IMR-90 (cell line): Measurements from ENCODE around the gene HOXD13. TPM values are rescaled to one million over a fixed set of nuclear protein-coding genes. Genes with fewer than 3 reads are reported as not detected.

Experiments
- ATAC-seq: fragments of 200-7000 bp; cut with Tn5 transposase; 2 replicates; pipeline ENCODE4 v1.9.1; 2020; ENCODE audit warnings: low read depth, mild to moderate bottlenecking, moderate library complexity
- BruUV-seq: library from RNA; stranded (reverse); fragments of 400-500 nt; replicated peaks from 2 replicates; lab custom pipeline; 2021; lab: Mats Ljungman, UMichigan
- CTCF ChIA-PET: fragments of 300-600 bp; formaldehyde crosslinking; extraction: SDS; loops from one replicate; lab custom pipeline; 2021; ENCODE audit warnings: antibody characterized with exemption; lab: Yijun Ruan, JAX
- POLR2A ChIA-PET: fragments of 300-600 bp; sonication (Branson Sonifier 250); formaldehyde crosslinking; loops from one replicate; lab custom pipeline; 2022; ENCODE audit warnings: antibody characterized with exemption; ENCODE audit not compliant: unreplicated experiment; lab: Charles Lee
- DNase-seq: peaks from one replicate; pipeline ENCODE4 v3.0.0; 2013
- H2AFZ ChIP-seq: replicated peaks from 2 replicates; pipeline ENCODE3; 2013; ENCODE audit warnings: low read length, mild to moderate bottlenecking; ENCODE audit not compliant: poor library complexity
- H2AK5ac ChIP-seq: 2 replicates; pipeline ENCODE4 v1.6.1; 2013; ENCODE audit warnings: low read depth, low read length, inconsistent platforms
- H2AK9ac ChIP-seq: replicated peaks from 2 replicates; pipeline ENCODE3; 2013; ENCODE audit warnings: mild to moderate bottlenecking, low read depth, low read length, moderate library complexity; ENCODE audit not compliant: poor library complexity
- H2BK120ac ChIP-seq: 2 replicates; pipeline ENCODE4 v1.6.1; 2013; ENCODE audit warnings: low read depth, low read length, inconsistent platforms
- H2BK15ac ChIP-seq: 3 replicates; pipeline ENCODE4 v1.6.1; 2013; ENCODE audit warnings: low read depth, low read length, inconsistent platforms
- H2BK20ac ChIP-seq: 2 replicates; pipeline ENCODE4 v1.6.1; 2013; ENCODE audit warnings: low read depth, mild to moderate bottlenecking, inconsistent platforms, low read length, moderate library complexity
- H2BK5ac ChIP-seq: 2 replicates; pipeline ENCODE4 v1.6.1; 2013; ENCODE audit warnings: mild to moderate bottlenecking, low read depth, low read length, inconsistent platforms; ENCODE audit not compliant: poor library complexity, severe bottlenecking
- H3K14ac ChIP-seq: replicated peaks from 2 replicates; pipeline ENCODE4 v1.6.1; 2013; ENCODE audit warnings: low read depth, low read length, inconsistent platforms
- H3K18ac ChIP-seq: 2 replicates; pipeline ENCODE4 v1.6.1; 2013; ENCODE audit warnings: low read depth, low read length, control low read depth
- H3K23ac ChIP-seq: 2 replicates; pipeline ENCODE4 v1.6.1; 2013; ENCODE audit warnings: low read depth, low read length, inconsistent platforms
- H3K27ac ChIP-seq: 2 replicates; pipeline ENCODE4 v1.5.1; 2013; ENCODE audit warnings: mild to moderate bottlenecking, control low read depth, low read length; ENCODE audit not compliant: insufficient read depth
- H3K27me3 ChIP-seq: 2 replicates; pipeline ENCODE4 v1.6.1; 2013; ENCODE audit warnings: low read length; ENCODE audit not compliant: control insufficient read depth, insufficient read depth
- H3K36me3 ChIP-seq: 2 replicates; pipeline ENCODE4 v1.6.1; 2013; ENCODE audit warnings: low read length, mixed read lengths; ENCODE audit not compliant: control insufficient read depth, insufficient read depth
- H3K4ac ChIP-seq: 2 replicates; pipeline ENCODE4 v1.6.1; 2013; ENCODE audit warnings: low read depth, low read length, inconsistent platforms
- H3K4me1 ChIP-seq: 2 replicates; pipeline ENCODE4 v1.6.1; 2013; ENCODE audit warnings: low read length, mixed read lengths; ENCODE audit not compliant: control insufficient read depth, insufficient read depth
- H3K4me2 ChIP-seq: 2 replicates; pipeline ENCODE4 v1.6.1; 2013; ENCODE audit warnings: low read depth, mild to moderate bottlenecking, control low read depth, low read length, moderate library complexity
- H3K4me3 ChIP-seq: 2 replicates; pipeline ENCODE4 v1.5.1; 2013; ENCODE audit warnings: low read depth, mild to moderate bottlenecking, control low read depth, low read length, moderate library complexity; ENCODE audit not compliant: insufficient read depth
- H3K56ac ChIP-seq: 2 replicates; pipeline ENCODE4 v1.6.1; 2013; ENCODE audit warnings: low read length, inconsistent platforms; ENCODE audit not compliant: insufficient read depth; ENCODE audit errors: extremely low read depth
- H3K79me1 ChIP-seq, 2 experiments: 2 replicates each; pipeline ENCODE4 v1.6.1; 2013; ENCODE audit warnings: low read length in 2 of 2, inconsistent platforms in 1 of 2, low read depth in 1 of 2
- H3K9ac ChIP-seq: 2 replicates; pipeline ENCODE4 v1.6.1; 2013; ENCODE audit warnings: low read depth, low read length, control low read depth
- H3K9me1 ChIP-seq: 2 replicates; pipeline ENCODE4 v1.6.1; 2013; ENCODE audit warnings: low read length, inconsistent platforms; ENCODE audit not compliant: insufficient read depth
- H3K9me3 ChIP-seq: 2 replicates; pipeline ENCODE4 v1.6.1; 2013; ENCODE audit warnings: low read length; ENCODE audit not compliant: control insufficient read depth, insufficient read depth
- H4K20me1 ChIP-seq: 2 replicates; pipeline ENCODE4 v1.6.1; 2013; ENCODE audit warnings: low read length, inconsistent platforms; ENCODE audit not compliant: insufficient read depth
- H4K5ac ChIP-seq: 2 replicates; pipeline ENCODE4 v1.6.1; 2013; ENCODE audit warnings: mild to moderate bottlenecking, low read depth, low read length, control low read depth
- H4K8ac ChIP-seq, 2 experiments: 2 replicates each; pipeline ENCODE4 v1.6.1; 2013; ENCODE audit warnings: low read depth in 2 of 2, low read length in 2 of 2, control low read depth in 1 of 2, inconsistent platforms in 1 of 2
- H4K91ac ChIP-seq: 2 replicates; pipeline ENCODE4 v1.6.1; 2013; ENCODE audit warnings: low read depth, low read length, inconsistent platforms; ENCODE audit not compliant: insufficient read depth
- BHLHE40 ChIP-seq: fragments of 150-350 bp; IDR thresholded peaks from 2 replicates; pipeline ENCODE4 v1.6.1; 2016; ENCODE audit warnings: mild to moderate bottlenecking, low read depth, low read length
- CEBPB ChIP-seq: IDR thresholded peaks from 2 replicates; pipeline ENCODE4 v1.6.1; 2012; ENCODE audit warnings: low read depth, low read length, improper control_type of control experiment
- CHD1 ChIP-seq: IDR thresholded peaks from 2 replicates; pipeline ENCODE4 v1.6.1; 2012; ENCODE audit warnings: low read depth, low read length, improper control_type of control experiment
- FOS ChIP-seq: fragments of 150-350 bp; IDR thresholded peaks from 2 replicates; pipeline ENCODE4 v1.6.1; 2016; ENCODE audit warnings: low read depth, low read length
- MAFK ChIP-seq: IDR thresholded peaks from 2 replicates; pipeline ENCODE4 v1.6.1; 2012; ENCODE audit warnings: low read depth, low read length, improper control_type of control experiment
- MXI1 ChIP-seq: IDR thresholded peaks from 2 replicates; pipeline ENCODE4 v1.6.1; 2012; ENCODE audit warnings: low read depth, mild to moderate bottlenecking, low read length, moderate library complexity, borderline replicate concordance
- NFE2L2 ChIP-seq: fragments of 150-350 bp; IDR thresholded peaks from 2 replicates; pipeline ENCODE4 v1.6.1; 2016; ENCODE audit warnings: low read depth, mild to moderate bottlenecking, low read length
- POLR2A ChIP-seq: IDR thresholded peaks from 2 replicates; pipeline ENCODE4 v1.6.1; 2012; ENCODE audit warnings: mild to moderate bottlenecking, low read depth, low read length
- RAD21 ChIP-seq: IDR thresholded peaks from 2 replicates; pipeline ENCODE4 v1.6.1; 2012; ENCODE audit warnings: low read length, improper control_type of control experiment
- RCOR1 ChIP-seq: IDR thresholded peaks from 2 replicates; pipeline ENCODE4 v1.6.1; 2012; ENCODE audit warnings: mild to moderate bottlenecking, low read length, improper control_type of control experiment; ENCODE audit not compliant: insufficient replicate concordance
- RFX5 ChIP-seq: IDR thresholded peaks from 2 replicates; pipeline ENCODE4 v1.8.0; 2012; ENCODE audit warnings: low read depth, mild to moderate bottlenecking, low read length, moderate library complexity
- SMC3 ChIP-seq: fragments of 150-350 bp; IDR thresholded peaks from 2 replicates; pipeline ENCODE4 v1.6.1; 2016; ENCODE audit warnings: low read depth, mild to moderate bottlenecking, antibody characterized with exemption, low read length, moderate library complexity
- WGBS, 2 experiments: methylation state at CpG; one replicate each; pipeline versions ENCODE4 v1.1.5 to v1.1.7; 2013; ENCODE audit warnings: missing lambda C conversion rate in 2 of 2; ENCODE audit not compliant: insufficient read length in 1 of 2; ENCODE audit errors: extremely low coverage in 2 of 2; 5-methylcytosine and 5-hydroxymethylcytosine counted together
- dilution Hi-C: fragments of 300-500 bp; cut with HindIII; formaldehyde crosslinking; loops from one replicate; pipeline ENCODE4 v1.14.3; 2018; ENCODE audit warnings: low sequenced_read_pairs; ENCODE audit not compliant: unreplicated experiment
- in situ Hi-C: fragments of 300-500 bp; cut with MboI; formaldehyde crosslinking; loops from 3 replicates; pipeline ENCODE4 v1.14.3; 2019; ENCODE audit warnings: low sequenced_read_pairs, inconsistent platforms, mixed read lengths
- intact Hi-C: fragments of 100-400 bp; cut with micrococcal nuclease; formaldehyde crosslinking; loops from 2 replicates; pipeline ENCODE4 v1.10.0; 2022
- polyA plus RNA-seq, 3 experiments: library from polyadenylated mRNA; depleted of rRNA; stranded (reverse); fragments of >200 nt; gene quantifications; 2 replicates each; pipeline ENCODE4 v1.2.3, GENCODE V29; 2012; ENCODE audit warnings: low replicate concordance in 1 of 3
- total RNA-seq: library from RNA; depleted of rRNA; stranded (reverse); fragments of >200 nt; gene quantifications from 2 replicates; pipeline ENCODE4 v1.2.3, GENCODE V29; 2012
- TF ChIP-seq, protein P1 (sequence below): conservative IDR thresholded peaks from 2 replicates; pipeline ENCODE4 v1.5.1; 2012; ENCODE audit warnings: mild to moderate bottlenecking, low read depth, low read length, improper control_type of control experiment
- TF ChIP-seq, protein P2 (sequence below): fragments of 150-350 bp; IDR thresholded peaks from 2 replicates; pipeline ENCODE4 v1.6.1; 2016; ENCODE audit warnings: low read depth, mild to moderate bottlenecking, low read length, moderate library complexity, borderline replicate concordance
- TF ChIP-seq, protein P3 (sequence below): fragments of 150-350 bp; IDR thresholded peaks from 2 replicates; pipeline ENCODE4 v1.6.1; 2017; ENCODE audit warnings: mild to moderate bottlenecking, antibody characterized with exemption, low read length, low read depth

The HOXD13 gene
- total and polyA plus RNA-seq, 2 of the 4 experiments (the other 2 are of a cell fraction), result not detected

GRCh38 chr2:176128172-176128981 lies 35.9 kb downstream of the HOXD13 start:
- no peak overlapping the region for H3K18ac ChIP-seq
- H2BK5ac ChIP-seq, result no peak overlapping the region
- in situ Hi-C loops, result loop anchor here (5.0 to 10.0 kb wide), 4 partner anchors 326 to 1026 kb away; no protein-coding TSS in a partner anchor
- H3K56ac ChIP-seq, result no peak overlapping the region
- H3K9me1 ChIP-seq, result no peaks in the 10 kb centered on the region
- no peak overlapping the region for H3K14ac ChIP-seq
- ATAC-seq (no peak), DNase-seq (no peak)
- no peaks in the 10 kb centered on the region; the same call in 1 of the 2 replicates for H3K9me3 ChIP-seq
- 0% methylated on average over 1 of the region's 49 CpGs; no CpG with 5 or more reads in 1 of the 2 experiments for WGBS, 2 experiments
- no peaks in the 10 kb centered on the region for H3K4me1 ChIP-seq
- no peak overlapping the region for H3K9ac ChIP-seq
- no peak overlapping the region for H2AK5ac ChIP-seq
- dilution Hi-C loops, result no loop called here
- H4K5ac ChIP-seq, result no peak overlapping the region
- no peak overlapping the region for H2BK20ac ChIP-seq
- H4K91ac ChIP-seq, result no peak overlapping the region
- intact Hi-C loops, result no loop called here
- no peak overlapping the region for H4K8ac ChIP-seq
- peak overlapping the region; percentile 34 for H2AFZ ChIP-seq
- no peak overlapping the region for H3K4me2 ChIP-seq
- no peak overlapping the region for H3K27ac ChIP-seq
- no peak overlapping the region; the same call in 1 of the 2 replicates for H3K23ac ChIP-seq
- no peak overlapping the region for H2AK9ac ChIP-seq
- H2BK120ac ChIP-seq, result no peak overlapping the region
- H3K4ac ChIP-seq, result no peak overlapping the region
- H3K27me3 ChIP-seq, result peaks cover 87% of the 10 kb centered on the region
- H2BK15ac ChIP-seq, result no peak overlapping the region
- H3K36me3 ChIP-seq, result no peaks in the 10 kb centered on the region
- ChIA-PET POLR2A (no interaction called here), CTCF (interaction anchor here (0.6 to 3.7 kb wide), 9 partner anchors 323 to 1033 kb away, joined by 3 to 22 read pairs (median 5); no protein-coding TSS in a partner anchor)
- H3K4me3 ChIP-seq, result no peak overlapping the region
- BruUV-seq, result no TSS peak
- no peaks in the 10 kb centered on the region for H3K79me1 ChIP-seq
- H4K20me1 ChIP-seq, result no peaks in the 10 kb centered on the region; the same call in 1 of the 2 replicates
- TF ChIP-seq CEBPB, result no peak
- no peak for TF ChIP-seq BHLHE40
- TF ChIP-seq, protein P1, sequence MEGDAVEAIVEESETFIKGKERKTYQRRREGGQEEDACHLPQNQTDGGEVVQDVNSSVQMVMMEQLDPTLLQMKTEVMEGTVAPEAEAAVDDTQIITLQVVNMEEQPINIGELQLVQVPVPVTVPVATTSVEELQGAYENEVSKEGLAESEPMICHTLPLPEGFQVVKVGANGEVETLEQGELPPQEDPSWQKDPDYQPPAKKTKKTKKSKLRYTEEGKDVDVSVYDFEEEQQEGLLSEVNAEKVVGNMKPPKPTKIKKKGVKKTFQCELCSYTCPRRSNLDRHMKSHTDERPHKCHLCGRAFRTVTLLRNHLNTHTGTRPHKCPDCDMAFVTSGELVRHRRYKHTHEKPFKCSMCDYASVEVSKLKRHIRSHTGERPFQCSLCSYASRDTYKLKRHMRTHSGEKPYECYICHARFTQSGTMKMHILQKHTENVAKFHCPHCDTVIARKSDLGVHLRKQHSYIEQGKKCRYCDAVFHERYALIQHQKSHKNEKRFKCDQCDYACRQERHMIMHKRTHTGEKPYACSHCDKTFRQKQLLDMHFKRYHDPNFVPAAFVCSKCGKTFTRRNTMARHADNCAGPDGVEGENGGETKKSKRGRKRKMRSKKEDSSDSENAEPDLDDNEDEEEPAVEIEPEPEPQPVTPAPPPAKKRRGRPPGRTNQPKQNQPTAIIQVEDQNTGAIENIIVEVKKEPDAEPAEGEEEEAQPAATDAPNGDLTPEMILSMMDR, result no peak
- no peak for TF ChIP-seq FOS
- TF ChIP-seq RFX5, result no peak
- TF ChIP-seq, protein P2, sequence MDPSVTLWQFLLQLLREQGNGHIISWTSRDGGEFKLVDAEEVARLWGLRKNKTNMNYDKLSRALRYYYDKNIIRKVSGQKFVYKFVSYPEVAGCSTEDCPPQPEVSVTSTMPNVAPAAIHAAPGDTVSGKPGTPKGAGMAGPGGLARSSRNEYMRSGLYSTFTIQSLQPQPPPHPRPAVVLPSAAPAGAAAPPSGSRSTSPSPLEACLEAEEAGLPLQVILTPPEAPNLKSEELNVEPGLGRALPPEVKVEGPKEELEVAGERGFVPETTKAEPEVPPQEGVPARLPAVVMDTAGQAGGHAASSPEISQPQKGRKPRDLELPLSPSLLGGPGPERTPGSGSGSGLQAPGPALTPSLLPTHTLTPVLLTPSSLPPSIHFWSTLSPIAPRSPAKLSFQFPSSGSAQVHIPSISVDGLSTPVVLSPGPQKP, result no peak
- TF ChIP-seq MXI1, result no peak
- TF ChIP-seq RCOR1, result no peak
- TF ChIP-seq POLR2A, result no peak
- no peak for TF ChIP-seq NFE2L2
- no peak for TF ChIP-seq RAD21
- no peak for TF ChIP-seq MAFK
- TF ChIP-seq, protein P3, sequence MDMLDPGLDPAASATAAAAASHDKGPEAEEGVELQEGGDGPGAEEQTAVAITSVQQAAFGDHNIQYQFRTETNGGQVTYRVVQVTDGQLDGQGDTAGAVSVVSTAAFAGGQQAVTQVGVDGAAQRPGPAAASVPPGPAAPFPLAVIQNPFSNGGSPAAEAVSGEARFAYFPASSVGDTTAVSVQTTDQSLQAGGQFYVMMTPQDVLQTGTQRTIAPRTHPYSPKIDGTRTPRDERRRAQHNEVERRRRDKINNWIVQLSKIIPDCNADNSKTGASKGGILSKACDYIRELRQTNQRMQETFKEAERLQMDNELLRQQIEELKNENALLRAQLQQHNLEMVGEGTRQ, result no peak
- no peak for TF ChIP-seq CHD1
- TF ChIP-seq SMC3, result no peak
